ENCODE results near the gene HS3ST3A1. TPM values are rescaled to one million over a fixed set of nuclear protein-coding genes. Genes with fewer than 3 reads are reported as not detected.

HS3ST3A1 gene
- total RNA-seq (2014; rRNA removed; shearing (Covaris generic)) (17.6 and 24.1 TPM in 2 replicates), polyA plus RNA-seq (2016; fragmentation: Nextera tagmentation; extraction: Ambion mirVana) (5.4 and 6.1 TPM in 2 replicates)
- long read RNA-seq, partial matches to known transcripts, result 0 of 2 reads
- long read RNA-seq, other reads (novel, unspliced or antisense), result 2 of 2 reads

DNA sequence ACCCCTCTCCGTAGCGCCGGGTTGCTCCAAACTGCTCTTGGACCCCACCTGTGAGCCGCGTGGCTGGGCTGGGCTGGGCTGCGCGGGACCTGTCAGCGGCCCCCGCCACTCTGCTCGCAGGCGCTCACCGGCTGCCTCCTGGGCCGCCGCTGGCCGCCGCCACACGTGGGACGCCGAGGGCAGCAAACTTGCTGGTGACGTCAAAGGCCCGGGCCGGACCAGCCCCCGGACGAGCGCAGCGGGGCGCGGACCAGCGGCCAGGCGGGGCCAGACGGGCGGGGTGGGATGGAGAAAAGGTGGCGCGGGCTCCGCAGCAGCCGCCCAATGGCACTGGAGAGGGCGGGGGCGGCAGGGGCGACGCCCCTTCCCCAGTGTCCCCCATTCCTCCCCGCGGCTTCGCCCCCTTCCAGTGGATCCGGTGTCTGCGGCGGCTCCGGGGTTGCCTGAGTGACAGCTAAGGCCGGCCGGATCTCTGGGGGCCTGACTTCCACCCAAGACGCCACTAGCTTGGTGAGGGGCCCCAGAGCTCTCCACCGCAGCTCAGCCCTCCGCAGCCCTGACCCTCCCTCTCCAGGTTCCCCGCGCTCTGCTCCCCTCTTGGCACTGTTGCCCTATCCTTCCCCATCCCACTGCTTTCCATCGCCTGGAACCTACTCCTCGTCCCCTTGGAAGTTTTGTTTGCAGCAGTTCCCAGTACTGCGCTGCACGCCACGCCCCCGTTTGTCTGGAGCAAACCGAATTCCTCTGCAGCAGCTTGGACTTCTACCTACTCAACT lies at the start of gene HS3ST3A1:
TSS of gene HS3ST3A1 (minus strand) at position 154 of the 776 bp plus-strand sequence. CDS start 800 bp downstream, outside the sequence.
- Histone ChIP-seq H4K20me1 (replicated peaks; ENCODE audit: insufficient read depth) (no peaks in the 10 kb centered on the region), H3K36me3 (ENCODE audit: insufficient read depth) (no peaks in the 10 kb centered on the region), H3F3A (replicated peaks; ENCODE audit: low read depth) (no peaks in the 10 kb centered on the region), H3K4me3 (peak within 1 kb of the TSS; percentile 72), H3K27ac (ENCODE audit: low read depth) (peak within 1 kb of the TSS; percentile 11), H3K79me2 (replicated peaks; ENCODE audit: insufficient read depth) (peaks cover 22% of the 10 kb centered on the region), H3K4me1 (ENCODE audit: insufficient read depth) (peaks cover 18% of the 10 kb centered on the region; the same call in 1 of the 2 replicates), H2AFZ (peak within 1 kb of the TSS; percentile 78), H3K9me2 (ENCODE audit: insufficient read depth) (no peaks in the 10 kb centered on the region), H3K27me3 (ENCODE audit: insufficient read depth) (peaks cover 27% of the 10 kb centered on the region), H3K4me2 (peak within 1 kb of the TSS; percentile 89)
- Mint-ChIP-seq H3K27ac (peak within 1 kb of the TSS; percentile 87), H3K9me3 (peaks cover 3% of the 10 kb centered on the region; the same call in 1 of the 3 replicates), H3K4me1 (peaks cover 22% of the 10 kb centered on the region), H3K36me3 (ENCODE audit: low read depth) (peaks cover 6% of the 10 kb centered on the region; the same call in 1 of the 3 replicates), H3K4me3 (peak within 1 kb of the TSS; percentile 92), H3K27me3 (ENCODE audit: insufficient read depth, low read depth, poor library complexity) (peaks cover 21% of the 10 kb centered on the region)
- ATAC-seq (peak; percentile 71), DNase-seq (ENCODE audit: low spot score) (peak; percentile 94)
- TF ChIP-seq NANOG (IDR thresholded peaks at IDR 0.05; ENCODE audit: borderline replicate concordance) (no peak), CREB1 (CRISPR knock-in tag; IDR thresholded peaks at IDR 0.05; ENCODE audit: low read depth) (peak; percentile 89)
- TF ChIP-seq, protein P1, sequence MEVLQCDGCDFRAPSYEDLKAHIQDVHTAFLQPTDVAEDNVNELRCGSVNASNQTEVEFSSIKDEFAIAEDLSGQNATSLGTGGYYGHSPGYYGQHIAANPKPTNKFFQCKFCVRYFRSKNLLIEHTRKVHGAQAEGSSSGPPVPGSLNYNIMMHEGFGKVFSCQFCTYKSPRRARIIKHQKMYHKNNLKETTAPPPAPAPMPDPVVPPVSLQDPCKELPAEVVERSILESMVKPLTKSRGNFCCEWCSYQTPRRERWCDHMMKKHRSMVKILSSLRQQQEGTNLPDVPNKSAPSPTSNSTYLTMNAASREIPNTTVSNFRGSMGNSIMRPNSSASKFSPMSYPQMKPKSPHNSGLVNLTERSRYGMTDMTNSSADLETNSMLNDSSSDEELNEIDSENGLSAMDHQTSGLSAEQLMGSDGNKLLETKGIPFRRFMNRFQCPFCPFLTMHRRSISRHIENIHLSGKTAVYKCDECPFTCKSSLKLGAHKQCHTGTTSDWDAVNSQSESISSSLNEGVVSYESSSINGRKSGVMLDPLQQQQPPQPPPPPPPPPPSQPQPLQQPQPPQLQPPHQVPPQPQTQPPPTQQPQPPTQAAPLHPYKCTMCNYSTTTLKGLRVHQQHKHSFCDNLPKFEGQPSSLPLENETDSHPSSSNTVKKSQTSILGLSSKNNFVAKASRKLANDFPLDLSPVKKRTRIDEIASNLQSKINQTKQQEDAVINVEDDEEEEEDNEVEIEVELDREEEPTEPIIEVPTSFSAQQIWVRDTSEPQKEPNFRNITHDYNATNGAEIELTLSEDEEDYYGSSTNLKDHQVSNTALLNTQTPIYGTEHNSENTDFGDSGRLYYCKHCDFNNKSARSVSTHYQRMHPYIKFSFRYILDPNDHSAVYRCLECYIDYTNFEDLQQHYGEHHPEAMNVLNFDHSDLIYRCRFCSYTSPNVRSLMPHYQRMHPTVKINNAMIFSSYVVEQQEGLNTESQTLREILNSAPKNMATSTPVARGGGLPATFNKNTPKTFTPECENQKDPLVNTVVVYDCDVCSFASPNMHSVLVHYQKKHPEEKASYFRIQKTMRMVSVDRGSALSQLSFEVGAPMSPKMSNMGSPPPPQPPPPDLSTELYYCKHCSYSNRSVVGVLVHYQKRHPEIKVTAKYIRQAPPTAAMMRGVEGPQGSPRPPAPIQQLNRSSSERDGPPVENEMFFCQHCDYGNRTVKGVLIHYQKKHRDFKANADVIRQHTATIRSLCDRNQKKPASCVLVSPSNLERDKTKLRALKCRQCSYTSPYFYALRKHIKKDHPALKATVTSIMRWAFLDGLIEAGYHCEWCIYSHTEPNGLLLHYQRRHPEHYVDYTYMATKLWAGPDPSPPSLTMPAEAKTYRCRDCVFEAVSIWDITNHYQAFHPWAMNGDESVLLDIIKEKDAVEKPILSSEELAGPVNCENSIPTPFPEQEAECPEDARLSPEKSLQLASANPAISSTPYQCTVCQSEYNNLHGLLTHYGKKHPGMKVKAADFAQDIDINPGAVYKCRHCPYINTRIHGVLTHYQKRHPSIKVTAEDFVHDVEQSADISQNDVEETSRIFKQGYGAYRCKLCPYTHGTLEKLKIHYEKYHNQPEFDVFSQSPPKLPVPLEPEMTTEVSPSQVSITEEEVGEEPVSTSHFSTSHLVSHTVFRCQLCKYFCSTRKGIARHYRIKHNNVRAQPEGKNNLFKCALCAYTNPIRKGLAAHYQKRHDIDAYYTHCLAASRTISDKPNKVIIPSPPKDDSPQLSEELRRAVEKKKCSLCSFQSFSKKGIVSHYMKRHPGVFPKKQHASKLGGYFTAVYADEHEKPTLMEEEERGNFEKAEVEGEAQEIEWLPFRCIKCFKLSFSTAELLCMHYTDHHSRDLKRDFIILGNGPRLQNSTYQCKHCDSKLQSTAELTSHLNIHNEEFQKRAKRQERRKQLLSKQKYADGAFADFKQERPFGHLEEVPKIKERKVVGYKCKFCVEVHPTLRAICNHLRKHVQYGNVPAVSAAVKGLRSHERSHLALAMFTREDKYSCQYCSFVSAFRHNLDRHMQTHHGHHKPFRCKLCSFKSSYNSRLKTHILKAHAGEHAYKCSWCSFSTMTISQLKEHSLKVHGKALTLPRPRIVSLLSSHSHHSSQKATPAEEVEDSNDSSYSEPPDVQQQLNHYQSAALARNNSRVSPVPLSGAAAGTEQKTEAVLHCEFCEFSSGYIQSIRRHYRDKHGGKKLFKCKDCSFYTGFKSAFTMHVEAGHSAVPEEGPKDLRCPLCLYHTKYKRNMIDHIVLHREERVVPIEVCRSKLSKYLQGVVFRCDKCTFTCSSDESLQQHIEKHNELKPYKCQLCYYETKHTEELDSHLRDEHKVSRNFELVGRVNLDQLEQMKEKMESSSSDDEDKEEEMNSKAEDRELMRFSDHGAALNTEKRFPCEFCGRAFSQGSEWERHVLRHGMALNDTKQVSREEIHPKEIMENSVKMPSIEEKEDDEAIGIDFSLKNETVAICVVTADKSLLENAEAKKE (CRISPR knock-in tag; IDR thresholded peaks at IDR 0.05), result peak; percentile 6; the same call in 1 of the 2 replicates
- TF ChIP-seq, protein P2, sequence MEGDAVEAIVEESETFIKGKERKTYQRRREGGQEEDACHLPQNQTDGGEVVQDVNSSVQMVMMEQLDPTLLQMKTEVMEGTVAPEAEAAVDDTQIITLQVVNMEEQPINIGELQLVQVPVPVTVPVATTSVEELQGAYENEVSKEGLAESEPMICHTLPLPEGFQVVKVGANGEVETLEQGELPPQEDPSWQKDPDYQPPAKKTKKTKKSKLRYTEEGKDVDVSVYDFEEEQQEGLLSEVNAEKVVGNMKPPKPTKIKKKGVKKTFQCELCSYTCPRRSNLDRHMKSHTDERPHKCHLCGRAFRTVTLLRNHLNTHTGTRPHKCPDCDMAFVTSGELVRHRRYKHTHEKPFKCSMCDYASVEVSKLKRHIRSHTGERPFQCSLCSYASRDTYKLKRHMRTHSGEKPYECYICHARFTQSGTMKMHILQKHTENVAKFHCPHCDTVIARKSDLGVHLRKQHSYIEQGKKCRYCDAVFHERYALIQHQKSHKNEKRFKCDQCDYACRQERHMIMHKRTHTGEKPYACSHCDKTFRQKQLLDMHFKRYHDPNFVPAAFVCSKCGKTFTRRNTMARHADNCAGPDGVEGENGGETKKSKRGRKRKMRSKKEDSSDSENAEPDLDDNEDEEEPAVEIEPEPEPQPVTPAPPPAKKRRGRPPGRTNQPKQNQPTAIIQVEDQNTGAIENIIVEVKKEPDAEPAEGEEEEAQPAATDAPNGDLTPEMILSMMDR (conservative IDR thresholded peaks at IDR 0.05; ENCODE audit: low read depth in 2 of 2), result no peak
